ENCODE measurements around the gene ITIH5.

Gene ITIH5

GRCh38 chr10:7706534-7707073, 39.8 kb upstream of the ITIH5 start:
- TF ChIP-seq, protein P1, sequence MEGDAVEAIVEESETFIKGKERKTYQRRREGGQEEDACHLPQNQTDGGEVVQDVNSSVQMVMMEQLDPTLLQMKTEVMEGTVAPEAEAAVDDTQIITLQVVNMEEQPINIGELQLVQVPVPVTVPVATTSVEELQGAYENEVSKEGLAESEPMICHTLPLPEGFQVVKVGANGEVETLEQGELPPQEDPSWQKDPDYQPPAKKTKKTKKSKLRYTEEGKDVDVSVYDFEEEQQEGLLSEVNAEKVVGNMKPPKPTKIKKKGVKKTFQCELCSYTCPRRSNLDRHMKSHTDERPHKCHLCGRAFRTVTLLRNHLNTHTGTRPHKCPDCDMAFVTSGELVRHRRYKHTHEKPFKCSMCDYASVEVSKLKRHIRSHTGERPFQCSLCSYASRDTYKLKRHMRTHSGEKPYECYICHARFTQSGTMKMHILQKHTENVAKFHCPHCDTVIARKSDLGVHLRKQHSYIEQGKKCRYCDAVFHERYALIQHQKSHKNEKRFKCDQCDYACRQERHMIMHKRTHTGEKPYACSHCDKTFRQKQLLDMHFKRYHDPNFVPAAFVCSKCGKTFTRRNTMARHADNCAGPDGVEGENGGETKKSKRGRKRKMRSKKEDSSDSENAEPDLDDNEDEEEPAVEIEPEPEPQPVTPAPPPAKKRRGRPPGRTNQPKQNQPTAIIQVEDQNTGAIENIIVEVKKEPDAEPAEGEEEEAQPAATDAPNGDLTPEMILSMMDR (IDR thresholded peaks at IDR 0.05; ENCODE audit: low read length, missing control alignments) = no peak
- DNase-seq (ENCODE audit: low read depth) = no peak
- H3K4me3 ChIP-seq (replicated peaks; ENCODE audit: low read depth, low read length) = no peak overlapping the region

DNA sequence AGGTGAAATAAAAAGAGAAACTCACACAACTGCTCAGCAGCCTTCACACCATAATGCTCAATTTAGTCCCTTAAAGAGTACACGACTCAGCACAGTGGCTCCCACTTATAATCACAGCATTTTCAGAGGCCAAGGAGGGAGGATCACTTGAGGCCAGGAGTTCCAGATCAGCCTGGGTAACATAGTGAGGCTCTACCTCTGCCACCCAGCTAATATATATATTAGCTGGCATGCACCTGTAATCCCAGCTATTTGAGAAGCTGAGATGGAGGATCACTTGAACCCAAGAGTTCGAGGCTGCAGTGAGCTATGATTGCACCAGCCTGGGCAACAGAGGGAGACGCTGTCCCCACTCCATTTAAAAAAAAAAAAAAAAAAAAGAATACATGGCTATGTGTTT, 38.6 kb upstream of the ITIH5 start:
- no peak overlapping the region for H3K4me3 ChIP-seq (replicated peaks; ENCODE audit: low read depth, low read length)
- TF ChIP-seq, protein P1 (IDR thresholded peaks at IDR 0.05; ENCODE audit: low read length, missing control alignments) = no peak
- no peak for DNase-seq (ENCODE audit: low read depth)

- TF ChIP-seq, protein P1 (IDR thresholded peaks at IDR 0.05; ENCODE audit: low read length, missing control alignments) = no peak
- no peak overlapping the region for H3K4me3 ChIP-seq (replicated peaks; ENCODE audit: low read depth, low read length)
- no peak for DNase-seq (ENCODE audit: low read depth)
Measured at GRCh38 chr10:7704071-7705016, 37.6 kb upstream of the ITIH5 start.

DNA sequence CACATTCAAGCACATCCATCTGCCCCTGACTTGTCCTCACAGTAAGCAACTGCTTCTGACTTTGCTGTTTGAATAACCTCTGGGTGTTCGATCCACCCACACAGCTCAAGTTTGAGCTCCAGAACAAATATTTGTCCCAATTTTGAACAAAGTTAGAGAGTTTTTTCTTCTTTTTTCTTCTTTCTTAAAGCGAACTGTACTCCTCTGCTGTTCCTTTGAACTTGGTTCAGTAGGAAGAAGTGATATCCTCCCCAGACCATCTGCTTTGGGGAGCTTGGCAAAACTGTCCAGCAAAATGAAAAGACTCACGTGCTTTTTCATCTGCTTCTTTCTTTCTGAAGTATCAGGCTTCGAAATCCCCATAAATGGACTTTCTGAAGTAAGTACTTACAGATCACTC, 36.4 kb upstream of the ITIH5 start, which contains the start of gene ITIH2:
Gene ITIH2, plus strand, starts transcription at position 177 of the 400 bp plus-strand sequence. Its CDS starts 119 bp downstream, at position 296.
- H3K4me3 ChIP-seq (replicated peaks; ENCODE audit: low read depth, low read length) = no peak within 1 kb of the TSS
- TF ChIP-seq, protein P1 (IDR thresholded peaks at IDR 0.05; ENCODE audit: low read length, missing control alignments) = no peak
- DNase-seq (ENCODE audit: low read depth) = no peak

GRCh38 chr10:7702288-7702812, 35.6 kb upstream of the ITIH5 start:
- H3K4me3 ChIP-seq (replicated peaks; ENCODE audit: low read depth, low read length) = no peak overlapping the region
- TF ChIP-seq, protein P1 (IDR thresholded peaks at IDR 0.05; ENCODE audit: low read length, missing control alignments) = no peak
- no peak for DNase-seq (ENCODE audit: low read depth)

DNA sequence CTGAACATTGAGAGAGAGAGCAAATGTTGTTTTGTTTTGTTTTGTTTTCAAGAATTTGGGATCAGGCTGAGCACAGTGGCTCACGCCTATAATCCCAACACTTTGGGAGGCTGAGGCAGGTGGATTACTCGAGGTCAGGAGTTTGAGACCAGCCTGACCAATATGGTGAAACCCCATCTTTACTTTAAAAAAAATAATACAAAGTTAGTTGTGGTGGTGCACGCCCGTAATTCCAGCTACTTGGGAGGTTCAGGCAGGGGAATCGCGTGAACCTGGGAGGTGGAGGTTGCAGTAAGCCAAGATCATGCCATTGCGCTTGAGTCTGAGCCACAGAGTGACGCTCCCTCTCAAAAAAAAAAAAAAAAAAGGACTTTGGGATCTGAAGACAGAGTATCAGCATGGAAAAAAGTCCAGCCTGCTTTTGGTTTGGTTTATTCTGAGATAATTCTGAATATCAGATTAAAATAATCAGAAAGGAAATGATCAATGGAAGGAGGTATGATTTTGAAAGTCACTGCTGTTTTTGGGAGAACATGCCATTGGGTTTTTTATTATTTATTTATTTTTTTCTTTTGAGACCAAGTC, 34.5 kb upstream of the ITIH5 start:
- no peak for DNase-seq (ENCODE audit: low read depth)
- H3K4me3 ChIP-seq (replicated peaks; ENCODE audit: low read depth, low read length) = no peak overlapping the region
- TF ChIP-seq, protein P1 (IDR thresholded peaks at IDR 0.05; ENCODE audit: low read length, missing control alignments) = no peak

Measured in fibroblast of pulmonary artery (primary cell).